ENCODE data around the gene OR6B3. TPM values are rescaled to one million over a fixed set of nuclear protein-coding genes. Genes with fewer than 3 reads are reported as not detected.

Gene OR6B3
- total RNA-seq (2014; rRNA removed), result not detected in 2 replicates
- not detected for polyA plus RNA-seq (2012)

DNA sequence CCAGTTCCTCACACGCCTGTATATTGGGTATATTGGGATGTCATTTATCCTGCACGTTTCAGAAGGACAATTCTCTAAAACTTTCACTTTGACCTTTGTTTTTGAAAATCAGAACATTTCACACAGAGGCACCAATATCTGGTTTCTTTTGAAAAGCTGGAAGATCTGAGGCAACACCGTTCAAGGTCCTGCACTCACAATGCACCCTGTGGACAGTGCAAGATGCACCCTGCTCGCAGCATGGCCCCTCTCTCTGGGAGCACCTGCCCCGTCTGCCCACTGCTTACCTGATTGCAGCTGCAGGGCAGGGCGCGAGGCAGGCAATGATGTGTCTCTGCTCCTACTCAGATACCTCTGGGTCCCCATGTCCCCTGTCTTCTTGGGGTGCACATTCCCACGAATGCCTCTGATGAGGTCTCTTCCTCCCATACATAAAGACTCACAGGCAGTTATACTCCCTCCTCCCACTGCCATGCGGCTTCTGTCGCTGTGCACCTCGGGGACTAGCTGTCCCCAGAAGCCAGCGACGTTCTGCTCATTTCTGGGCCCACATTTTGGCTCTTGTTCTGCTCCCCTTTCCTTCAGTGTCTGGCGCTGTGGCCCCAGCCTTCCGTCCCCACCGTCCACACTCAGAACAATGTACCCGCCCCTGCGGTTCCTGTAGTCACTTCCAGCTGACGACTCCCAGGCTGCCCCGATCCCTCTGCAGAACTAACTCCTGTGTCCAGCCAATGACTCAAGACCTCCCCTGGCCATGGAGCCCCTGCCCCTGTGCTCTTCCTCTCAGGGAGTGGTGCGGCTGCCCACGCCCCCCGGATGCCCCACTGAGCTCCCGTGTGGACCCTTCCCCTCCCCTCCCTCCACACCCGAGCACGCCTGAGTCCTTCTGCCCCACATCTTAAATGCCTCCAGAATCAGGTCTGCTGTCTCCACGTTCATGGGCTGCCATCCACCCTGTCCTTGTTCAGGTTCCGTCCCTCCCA is at the start of gene OR6B3:
Gene OR6B3, minus strand, starts transcription at position 349 of the 983 bp plus-strand sequence.
- DNase-seq (ENCODE audit: low read depth), result no peak

DNA sequence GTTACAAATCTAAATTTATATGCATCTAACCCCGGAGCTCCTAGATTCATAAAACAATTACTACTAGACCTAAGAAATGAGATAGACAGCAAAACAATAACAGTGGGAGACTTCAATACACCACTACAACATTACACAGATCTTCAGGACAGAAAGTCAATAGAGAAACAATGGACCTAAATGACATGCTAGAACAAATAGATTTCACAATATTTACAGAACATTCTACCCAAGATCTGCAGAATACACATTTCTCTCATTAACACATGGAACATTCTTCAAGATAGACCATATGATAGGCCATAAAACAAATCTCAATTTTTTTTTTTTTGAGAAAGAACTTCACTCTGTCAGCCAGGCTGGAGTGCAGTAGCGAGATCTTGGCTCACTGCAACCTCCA is 45.0 kb upstream of the OR6B3 start:
- no peak for DNase-seq (ENCODE audit: low read depth)

DNA sequence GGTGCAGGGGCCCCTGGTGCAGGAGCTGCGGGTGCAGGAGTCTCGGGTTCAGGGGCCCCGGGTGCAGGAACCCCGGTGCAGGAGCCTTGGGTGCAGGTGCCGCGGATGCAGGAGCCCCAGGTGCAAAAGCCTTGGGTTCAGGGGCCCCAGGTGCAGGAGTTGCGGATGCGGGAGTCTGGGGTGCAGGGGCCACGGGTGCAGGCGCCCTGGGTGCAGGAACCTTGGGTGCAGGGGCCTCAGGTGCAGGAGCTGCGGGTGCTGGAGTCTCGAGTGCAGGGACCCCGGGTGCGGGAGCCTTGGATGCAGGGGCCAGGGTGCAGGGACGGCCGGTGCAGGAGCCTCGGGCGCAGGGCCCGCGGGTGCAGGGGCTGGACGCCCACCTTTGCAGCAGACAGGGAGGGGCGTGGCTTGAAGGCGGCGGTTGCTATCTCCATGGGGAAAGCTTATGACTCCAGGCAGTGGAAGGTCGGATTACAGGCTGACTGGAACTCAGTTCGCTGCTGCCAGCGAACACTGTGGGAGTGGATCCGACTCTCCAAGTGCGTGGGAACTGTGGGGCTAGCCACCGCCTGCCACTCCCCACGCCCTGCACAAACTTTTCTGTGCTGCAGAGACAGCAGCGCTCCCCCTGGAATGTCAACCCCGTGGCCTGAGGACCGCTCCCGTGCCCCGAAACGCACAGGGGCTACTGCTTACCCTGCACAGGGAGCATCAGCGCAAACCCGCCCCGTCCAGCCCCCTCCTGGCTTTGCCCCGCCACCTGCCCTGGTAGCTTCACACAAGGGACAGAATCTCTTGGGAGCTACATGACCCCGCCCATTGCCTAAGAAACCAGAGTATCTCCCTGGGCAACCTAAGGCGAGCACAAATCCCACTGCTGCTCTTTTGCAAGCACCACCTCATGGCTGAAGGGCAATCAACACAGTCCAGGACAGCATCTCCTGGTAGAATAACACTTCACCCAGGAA is 42.5 kb upstream of the OR6B3 start:
- no peak for DNase-seq (ENCODE audit: low read depth)

DNA sequence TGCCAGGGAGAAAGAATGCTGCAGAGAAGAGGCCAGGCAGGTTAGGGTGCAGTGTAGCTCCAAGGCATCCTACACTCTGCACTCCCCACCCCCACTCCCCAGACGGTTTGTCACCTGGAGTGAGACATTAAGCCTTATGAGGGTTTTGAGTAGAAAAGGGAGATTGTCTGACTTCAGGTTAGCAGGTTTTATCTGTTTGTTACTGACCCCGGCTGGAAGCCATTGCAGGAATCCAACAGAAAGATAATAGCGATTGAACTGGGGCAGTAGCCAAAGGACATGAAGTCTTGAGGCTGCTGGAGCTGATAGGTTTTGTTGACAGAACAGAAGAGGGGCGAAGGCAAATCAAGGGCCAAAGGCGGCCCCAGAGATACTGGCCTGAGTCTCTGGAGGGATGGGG is 36.0 kb upstream of the OR6B3 start:
- DNase-seq (ENCODE audit: low read depth), result no peak

DNA sequence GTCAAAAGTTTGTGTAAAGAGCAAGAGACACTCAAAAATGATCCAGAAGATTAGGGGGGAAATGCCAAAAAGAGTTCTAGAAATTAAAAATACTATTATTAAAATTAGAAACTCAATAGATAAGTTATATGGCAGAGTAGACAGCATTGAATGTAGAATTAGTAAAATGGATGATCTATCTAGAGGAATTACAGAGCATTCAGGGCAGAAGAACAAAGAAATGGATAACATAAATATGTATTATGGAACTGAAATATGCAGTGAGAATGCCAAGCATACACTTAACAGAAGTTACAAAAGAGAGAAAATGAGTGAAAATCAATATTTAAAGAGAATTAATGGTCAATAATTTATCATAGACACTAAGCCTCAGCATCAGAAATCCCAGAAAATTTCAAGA is 33.2 kb upstream of the OR6B3 start:
- DNase-seq (ENCODE audit: low read depth), result no peak

DNA sequence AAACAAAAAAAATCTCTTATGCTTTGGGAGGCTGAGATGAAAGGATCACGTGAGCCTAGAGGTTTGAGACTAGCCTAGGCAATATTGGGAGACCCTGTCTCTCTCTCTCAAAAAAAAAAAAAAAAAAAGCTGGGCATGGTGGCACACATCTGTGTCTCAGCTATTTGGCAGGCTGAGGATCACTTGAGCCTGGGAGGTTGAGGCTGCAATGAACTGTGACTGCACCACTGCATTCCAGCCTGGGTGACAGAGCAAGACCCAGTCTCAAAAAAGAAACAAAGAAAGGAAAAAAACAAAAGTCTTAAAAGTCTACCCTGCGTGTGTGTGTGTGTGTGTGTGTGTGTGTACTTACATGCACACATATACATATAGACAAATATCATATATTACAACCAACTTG is 25.3 kb upstream of the OR6B3 start:
- no peak for DNase-seq (ENCODE audit: low read depth)

DNA sequence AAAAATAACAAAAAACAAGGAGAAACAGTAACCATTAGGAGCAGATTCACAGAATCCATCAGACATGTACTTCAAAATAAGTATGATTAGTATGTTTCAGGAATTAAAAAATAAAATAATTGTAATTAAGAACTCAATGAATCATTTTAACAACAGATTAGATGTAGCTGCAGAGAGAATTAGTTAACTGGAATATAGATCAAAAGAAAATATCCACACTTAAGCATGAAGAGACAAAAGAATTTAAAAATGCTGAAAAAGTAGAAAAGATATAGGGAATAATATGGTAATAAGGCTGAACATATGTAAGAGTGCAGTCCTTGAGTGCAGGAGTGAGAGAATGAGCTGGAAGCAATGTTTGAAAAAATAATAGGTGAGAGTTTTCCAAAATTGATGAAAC is 24.1 kb upstream of the OR6B3 start:
- no peak for DNase-seq (ENCODE audit: low read depth)

DNA sequence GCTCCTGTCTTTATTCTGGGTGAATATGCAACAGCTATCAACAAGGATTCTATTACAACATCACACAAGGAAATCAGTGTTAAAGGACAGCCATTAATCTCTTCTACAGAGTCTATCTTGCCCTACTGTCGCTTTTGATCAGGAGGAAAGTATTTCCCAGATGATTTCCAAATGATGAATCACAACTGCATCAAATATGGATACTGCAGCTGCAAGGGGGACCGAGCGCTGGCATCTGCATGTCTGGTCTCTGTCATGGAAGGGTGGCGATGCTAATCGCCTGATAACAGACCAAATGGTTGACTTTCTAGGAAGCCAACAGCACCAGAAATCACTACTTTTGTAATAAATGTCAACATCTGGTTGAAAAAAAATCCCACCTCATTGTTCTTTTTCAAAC is 21.2 kb upstream of the OR6B3 start:
- DNase-seq (ENCODE audit: low read depth), result no peak

DNA sequence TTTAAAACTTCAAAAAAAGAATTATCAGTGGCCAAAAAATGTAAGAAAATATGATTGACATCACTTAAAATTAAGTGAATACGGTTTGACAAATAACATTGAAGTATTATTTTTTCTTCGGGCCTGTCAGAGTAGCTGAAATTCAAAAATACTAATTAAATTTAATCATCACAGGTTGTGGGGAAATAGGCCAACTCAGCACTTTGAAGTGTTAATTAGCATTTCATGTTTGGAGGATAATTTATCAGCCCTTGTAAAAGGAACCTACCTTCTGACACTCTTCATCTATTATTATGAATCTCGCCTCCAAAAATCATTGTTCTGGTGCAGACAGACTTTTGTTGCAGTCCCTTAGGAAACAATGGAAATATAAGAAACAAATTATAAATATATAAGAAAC is 17.6 kb upstream of the OR6B3 start:
- DNase-seq (ENCODE audit: low read depth), result no peak

DNA sequence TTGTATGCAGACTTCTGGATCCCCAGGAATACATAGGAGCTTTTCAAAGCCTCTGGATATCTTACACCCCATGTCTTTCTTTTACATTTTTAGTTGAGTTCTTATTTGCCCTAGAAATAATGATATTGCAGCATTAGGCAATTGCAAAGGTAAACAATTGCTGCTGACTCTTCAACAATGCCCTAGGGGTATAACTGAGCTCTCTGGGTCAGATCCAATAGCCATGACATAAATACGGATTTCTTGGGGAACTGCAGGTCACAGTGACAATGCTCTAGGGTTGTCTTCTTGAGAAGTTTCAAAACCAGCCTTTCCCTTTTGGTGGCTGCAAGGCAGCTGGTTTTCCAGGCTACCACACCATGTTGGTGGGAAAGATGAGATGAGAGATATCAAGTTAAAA is 16.5 kb upstream of the OR6B3 start:
- DNase-seq (ENCODE audit: low read depth), result no peak

DNA sequence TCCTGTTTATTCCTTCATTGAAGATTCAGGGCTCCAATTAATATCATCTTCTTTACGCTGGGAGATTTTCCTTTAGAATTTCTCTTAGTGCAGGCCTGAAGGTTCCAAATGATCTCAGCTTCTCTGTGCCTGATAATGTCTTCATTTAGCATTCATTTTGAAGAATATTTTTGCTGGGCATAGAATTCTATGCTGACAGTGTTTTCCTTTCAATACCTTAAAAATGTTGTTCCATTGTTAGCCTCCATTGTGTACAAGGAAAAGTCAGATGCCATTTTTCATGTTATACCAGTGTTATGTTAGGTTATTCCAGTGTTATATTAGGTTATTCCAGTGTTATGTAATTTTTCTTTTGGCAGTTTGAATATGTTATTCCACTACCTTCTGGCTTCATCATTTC is 14.9 kb upstream of the OR6B3 start:
- DNase-seq (ENCODE audit: low read depth), result no peak

DNA sequence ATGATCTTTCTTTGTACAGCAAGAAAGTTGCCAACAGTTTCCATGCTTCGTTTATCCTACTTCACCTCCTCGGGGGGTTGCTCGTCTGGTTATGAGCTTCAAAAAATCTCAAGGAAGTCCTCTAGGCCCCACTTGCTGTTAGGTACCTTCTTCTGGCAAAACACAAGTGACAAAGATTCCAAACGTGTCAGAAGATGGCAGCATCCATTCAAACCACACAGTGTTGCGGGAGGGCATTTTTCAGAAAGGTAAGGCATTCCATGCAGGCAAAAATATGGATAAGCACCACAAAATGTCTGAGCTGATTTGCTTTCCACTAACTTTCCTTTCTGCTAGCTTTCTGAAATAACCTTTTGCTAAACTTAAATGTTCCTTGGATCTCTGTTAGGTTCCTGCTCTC is 13.2 kb upstream of the OR6B3 start:
- no peak for DNase-seq (ENCODE audit: low read depth)

DNA sequence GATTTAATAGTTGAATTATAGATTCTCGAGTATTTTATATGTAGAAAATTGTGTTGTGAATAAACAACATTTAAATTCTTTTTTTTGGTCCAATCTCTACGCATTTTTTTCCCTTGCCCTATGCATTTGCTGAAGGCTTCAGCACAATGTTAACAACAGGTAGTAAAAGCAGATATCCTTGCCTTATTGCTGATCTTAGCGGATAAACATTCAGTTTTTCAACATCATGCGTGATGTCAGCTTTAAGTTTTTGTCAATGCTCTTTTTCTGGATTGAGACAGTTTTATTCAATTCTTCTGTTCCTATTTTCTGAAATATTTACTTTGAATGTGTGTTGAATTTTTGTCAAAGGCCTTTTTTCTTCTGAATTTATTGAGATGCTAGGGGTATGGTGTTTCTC is 11.6 kb upstream of the OR6B3 start:
- no peak for DNase-seq (ENCODE audit: low read depth)

DNA sequence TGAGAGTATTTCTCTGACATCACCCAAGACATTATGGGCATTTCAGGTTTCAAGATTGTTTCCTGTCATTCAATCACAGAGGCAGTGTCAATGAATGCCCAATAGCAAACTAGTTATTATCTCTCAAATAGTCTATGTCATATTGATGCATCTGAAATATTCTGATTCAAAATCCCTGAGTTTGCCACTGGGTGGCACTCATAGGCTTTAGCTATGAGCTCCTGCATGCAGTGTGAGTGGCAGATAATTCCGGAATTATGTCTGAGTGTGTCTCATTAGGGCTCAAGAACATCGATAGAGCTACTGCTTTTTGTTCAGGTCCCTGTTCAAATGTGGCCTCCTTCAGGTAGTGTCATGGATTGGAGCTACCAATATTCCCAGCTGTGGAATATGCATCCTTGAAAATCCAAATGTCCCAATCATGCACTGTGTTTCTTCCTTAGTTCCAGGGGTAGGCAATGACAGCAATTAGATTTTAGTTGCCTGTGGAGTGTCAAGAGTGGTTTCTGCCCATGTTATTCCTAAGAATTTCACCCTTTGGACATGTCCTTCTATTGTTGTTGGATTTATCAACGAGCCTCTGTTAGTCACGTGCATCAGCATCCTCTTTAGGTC is 7.8 kb upstream of the OR6B3 start:
- DNase-seq (ENCODE audit: low read depth), result peak; percentile 48

DNA sequence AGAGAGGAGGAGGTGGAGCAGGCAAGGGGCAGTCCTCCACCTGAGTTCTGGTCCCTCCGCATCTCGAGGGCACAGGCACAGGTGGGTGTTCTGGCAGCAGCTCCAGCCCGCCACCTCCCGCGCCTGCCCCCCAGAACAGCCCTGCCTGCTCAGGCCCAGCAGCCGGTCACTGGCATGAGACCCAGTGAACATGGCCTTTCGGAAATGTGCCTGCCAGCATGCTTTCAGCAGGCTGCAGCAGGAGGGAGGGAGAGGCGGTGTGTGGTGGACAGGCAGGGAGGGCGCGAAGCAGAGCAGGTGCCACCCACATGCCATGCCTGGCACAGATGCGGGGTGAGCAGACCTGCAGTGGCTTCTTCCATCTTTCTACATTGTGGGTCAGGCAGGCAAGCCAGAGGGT is 3.4 kb upstream of the OR6B3 start:
- DNase-seq (ENCODE audit: low read depth), result no peak

DNA sequence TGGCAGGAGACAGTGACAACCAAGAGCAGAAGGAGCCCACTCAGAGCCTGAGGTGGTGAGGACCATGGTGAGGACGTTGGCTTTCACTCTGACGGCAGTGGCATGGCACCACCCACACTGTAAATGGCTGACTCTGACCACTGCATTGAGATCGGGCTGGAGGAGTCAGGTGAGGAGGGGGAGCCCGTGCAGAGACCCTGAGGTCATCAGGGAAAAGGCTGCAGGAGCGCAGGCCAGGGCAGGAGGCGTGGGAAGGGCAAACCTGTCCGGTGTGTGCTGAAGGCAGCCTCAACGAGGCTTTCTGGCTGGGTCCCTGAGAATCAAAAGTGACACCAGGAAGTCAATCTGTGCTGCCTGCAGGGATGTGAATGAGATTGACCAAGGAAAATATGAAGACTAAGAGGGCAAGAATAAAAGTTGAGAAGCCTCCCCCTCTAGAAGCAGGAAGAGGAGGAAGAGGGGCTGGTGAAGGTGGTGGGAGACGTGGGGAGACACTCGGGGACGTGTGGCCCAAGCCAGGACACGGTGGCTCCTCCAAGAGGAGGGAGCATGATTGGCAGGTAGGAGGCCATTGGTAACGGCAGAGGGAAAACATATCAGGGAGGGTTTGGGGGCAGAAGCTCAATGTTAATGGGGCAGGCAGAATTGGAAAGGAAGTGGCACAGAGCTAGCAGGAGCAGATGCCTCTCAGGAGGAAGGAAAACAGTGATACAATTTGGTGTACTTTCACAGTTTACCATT is 2.0 kb upstream of the OR6B3 start:
- DNase-seq (ENCODE audit: low read depth), result no peak

DNA sequence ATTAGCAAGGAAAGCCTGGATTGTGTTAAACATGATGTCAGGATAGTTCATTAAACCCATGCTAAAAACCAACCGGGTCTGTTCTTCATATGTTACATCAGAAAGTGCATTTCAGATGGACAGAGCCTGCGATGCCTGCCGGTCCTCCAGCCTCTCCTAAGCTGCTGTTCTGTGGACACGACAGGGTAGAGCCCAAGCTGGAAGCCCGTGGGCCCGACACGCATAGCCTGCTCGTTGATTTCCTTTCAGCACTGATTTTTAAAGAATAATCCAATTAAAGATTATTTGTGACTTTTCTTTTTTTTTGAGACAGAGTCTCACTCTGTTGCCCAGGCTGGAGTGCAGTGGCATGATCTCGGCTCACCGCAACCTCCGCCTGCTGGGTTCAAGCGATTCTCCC is 797 bp downstream of the OR6B3 start:
- no peak for DNase-seq (ENCODE audit: low read depth)

DNA sequence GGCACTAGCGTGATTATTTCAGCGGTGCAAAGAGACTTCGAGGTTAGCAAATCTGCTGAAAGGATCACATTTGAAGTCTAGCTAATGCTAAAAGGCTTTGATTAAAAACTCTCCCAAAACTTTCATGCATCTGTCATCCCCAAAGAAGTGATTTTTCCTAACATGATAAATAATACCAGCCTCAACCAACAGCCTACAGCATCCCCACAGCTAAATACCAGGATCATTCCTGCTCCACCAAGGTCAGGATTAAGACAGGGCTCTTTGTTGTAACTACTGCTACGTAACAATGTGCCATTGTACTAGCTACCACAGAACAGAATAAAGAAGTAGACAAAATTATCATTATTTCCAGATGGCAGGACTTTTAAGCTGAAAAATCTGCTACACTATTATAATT is 1.6 kb downstream of the OR6B3 start:
- no peak for DNase-seq (ENCODE audit: low read depth)

DNA sequence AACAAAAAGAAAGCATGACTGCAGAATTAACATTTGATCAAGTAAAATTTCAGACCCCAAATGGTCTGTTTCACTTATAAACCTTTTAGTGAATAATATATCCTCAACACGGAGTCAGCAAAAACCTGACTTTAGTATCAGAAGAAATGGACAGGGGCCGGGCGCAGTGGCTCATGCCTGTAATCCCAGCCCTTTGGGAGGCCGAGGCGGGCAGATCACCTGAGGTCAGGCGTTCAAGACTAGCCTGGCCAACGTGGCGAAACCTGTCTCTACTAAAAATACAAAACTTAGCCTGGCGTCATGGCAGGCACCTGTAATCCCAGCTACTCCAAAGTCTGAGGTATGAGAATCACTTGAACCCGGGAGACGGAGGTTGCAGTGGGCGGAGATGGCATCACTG is 3.0 kb downstream of the OR6B3 start:
- no peak for DNase-seq (ENCODE audit: low read depth)

DNA sequence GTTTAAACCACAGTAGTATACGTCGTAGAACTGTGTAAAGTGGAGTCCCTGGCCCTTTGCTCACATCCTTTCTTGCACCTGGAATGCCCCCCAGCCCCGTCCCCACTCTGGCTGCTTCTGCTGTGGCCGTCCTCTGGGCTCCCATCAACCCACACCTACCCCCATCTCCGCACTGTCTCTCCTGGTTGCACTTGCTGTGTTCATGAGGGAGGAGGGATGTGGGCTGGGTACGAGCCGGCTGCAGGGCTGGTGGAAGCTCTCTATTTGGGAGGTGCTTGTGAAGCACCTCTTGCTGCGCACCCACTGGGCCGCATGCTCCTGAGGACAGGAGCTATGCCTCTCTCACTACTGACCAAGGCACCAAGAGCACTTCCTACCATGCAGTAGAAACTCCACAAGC is 5.1 kb downstream of the OR6B3 start:
- no peak for DNase-seq (ENCODE audit: low read depth)

DNA sequence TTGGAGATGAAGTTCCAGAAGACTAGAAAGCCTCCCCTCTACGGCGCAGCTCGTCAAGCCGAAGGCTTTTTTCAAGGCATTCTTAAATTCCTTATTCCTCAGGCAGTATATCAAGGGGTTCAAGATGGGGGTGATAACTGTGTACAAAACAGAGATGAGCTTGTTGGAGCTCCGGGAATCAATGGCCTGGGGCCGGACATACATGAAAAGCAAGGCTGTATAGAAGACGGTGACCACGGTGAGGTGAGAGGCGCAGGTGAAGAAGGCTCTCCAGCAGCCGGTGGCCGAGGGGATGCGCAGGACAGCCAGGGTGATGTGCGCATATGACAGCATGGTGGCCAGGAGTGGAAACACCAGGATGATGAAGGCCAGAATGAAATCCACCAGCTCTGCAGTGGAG is 8.2 kb downstream of the OR6B3 start:
- no peak for DNase-seq (ENCODE audit: low read depth)
